Measurements from ENCODE around the gene FBXL13.

The FBXL13 gene

GRCh38 chr7:103119791-103120291 lies 45.2 kb upstream of the FBXL13 start:
- H2BK120ac ChIP-seq (ENCODE audit: insufficient read depth, low read length, poor library complexity): no peak overlapping the region
- H3K9ac ChIP-seq (ENCODE audit: low read length): no peak overlapping the region
- H3K79me1 ChIP-seq (ENCODE audit: low read length): no peaks in the 10 kb centered on the region
- no peak overlapping the region for H3K23ac ChIP-seq (ENCODE audit: low read length)
- H2AK5ac ChIP-seq (ENCODE audit: low read length): no peak overlapping the region
- no peak overlapping the region for H2BK12ac ChIP-seq (ENCODE audit: low read length)
- H3K9me3 ChIP-seq (ENCODE audit: insufficient read depth, low read depth, low read length): no peaks in the 10 kb centered on the region
- no peak overlapping the region for H4K91ac ChIP-seq (ENCODE audit: low read depth, low read length)
- no peak overlapping the region for H2BK5ac ChIP-seq (ENCODE audit: low read depth, low read length, poor library complexity)
- H3K36me3 ChIP-seq (ENCODE audit: control insufficient read depth in 1 of 2, insufficient read depth in 2 of 2, low read length in 2 of 2): peaks cover 0 to 3% of the 10 kb centered on the region in 2 experiments
- no peak for DNase-seq
- H4K12ac ChIP-seq (ENCODE audit: low read depth, low read length): no peak overlapping the region
- no CpG with 5 or more reads among the region's 11 CpGs for WGBS (ENCODE audit: extremely low coverage, insufficient coverage, insufficient read length)
- no peak overlapping the region for H4K8ac ChIP-seq (ENCODE audit: low read depth, low read length)
- no peaks in the 10 kb centered on the region for H3K27me3 ChIP-seq (ENCODE audit: insufficient read depth, low read length)
- H3K14ac ChIP-seq (ENCODE audit: low read length): no peak overlapping the region
- H3K27ac ChIP-seq (ENCODE audit: low read depth, low read length): no peak overlapping the region
- H2AFZ ChIP-seq (ENCODE audit: insufficient read depth, low read length, poor library complexity): no peak overlapping the region
- H3K4me3 ChIP-seq (ENCODE audit: low read depth, low read length): no peak overlapping the region
- H3K4me1 ChIP-seq (ENCODE audit: control insufficient read depth in 1 of 2, insufficient read depth in 2 of 2, low read length in 2 of 2): no peaks in the 10 kb centered on the region
- no peak overlapping the region for H3K4me2 ChIP-seq (ENCODE audit: low read length)
- no peaks in the 10 kb centered on the region for H3K79me2 ChIP-seq (ENCODE audit: control insufficient read depth, insufficient read depth, low read length, poor library complexity)
- no peak overlapping the region for H3K4ac ChIP-seq (ENCODE audit: low read depth, low read length)
- H3K18ac ChIP-seq (ENCODE audit: low read length): no peak overlapping the region

- Histone ChIP-seq H3K9me3 (ENCODE audit: insufficient read depth, low read depth, low read length) (no peaks in the 10 kb centered on the region), H2BK120ac (ENCODE audit: insufficient read depth, low read length, poor library complexity) (no peak overlapping the region), H3K9ac (ENCODE audit: low read length) (no peak overlapping the region), H3K18ac (ENCODE audit: low read length) (no peak overlapping the region), H4K91ac (ENCODE audit: low read depth, low read length) (no peak overlapping the region), H4K8ac (ENCODE audit: low read depth, low read length) (no peak overlapping the region), H2BK5ac (ENCODE audit: low read depth, low read length, poor library complexity) (no peak overlapping the region), H3K27ac (ENCODE audit: low read depth, low read length) (no peak overlapping the region), H3K4me3 (ENCODE audit: low read depth, low read length) (no peak overlapping the region), H4K12ac (ENCODE audit: low read depth, low read length) (no peak overlapping the region), H3K4me2 (ENCODE audit: low read length) (no peak overlapping the region), H2BK12ac (ENCODE audit: low read length) (no peak overlapping the region), H3K4me1 (ENCODE audit: control insufficient read depth in 1 of 2, insufficient read depth in 2 of 2, low read length in 2 of 2) (no peaks in the 10 kb centered on the region), H2AFZ (ENCODE audit: insufficient read depth, low read length, poor library complexity) (no peak overlapping the region), H3K23ac (ENCODE audit: low read length) (no peak overlapping the region), H3K36me3 (ENCODE audit: control insufficient read depth in 1 of 2, insufficient read depth in 2 of 2, low read length in 2 of 2) (peaks cover 0 to 3% of the 10 kb centered on the region in 2 experiments), H3K4ac (ENCODE audit: low read depth, low read length) (no peak overlapping the region), H3K79me1 (ENCODE audit: low read length) (no peaks in the 10 kb centered on the region), H2AK5ac (ENCODE audit: low read length) (no peak overlapping the region), H3K79me2 (ENCODE audit: control insufficient read depth, insufficient read depth, low read length, poor library complexity) (no peaks in the 10 kb centered on the region), H3K14ac (ENCODE audit: low read length) (no peak overlapping the region), H3K27me3 (ENCODE audit: insufficient read depth, low read length) (no peaks in the 10 kb centered on the region)
- WGBS (ENCODE audit: extremely low coverage, insufficient coverage, insufficient read length): no CpG with 5 or more reads among the region's 2 CpGs
- DNase-seq: no peak
Observed at GRCh38 chr7:103117465-103117864, 42.9 kb upstream of the FBXL13 start.

GRCh38 chr7:103116991-103117390 lies 42.4 kb upstream of the FBXL13 start:
- no peak overlapping the region for H2AK5ac ChIP-seq (ENCODE audit: low read length)
- no peaks in the 10 kb centered on the region for H3K79me2 ChIP-seq (ENCODE audit: control insufficient read depth, insufficient read depth, low read length, poor library complexity)
- H3K9me3 ChIP-seq (ENCODE audit: insufficient read depth, low read depth, low read length): no peaks in the 10 kb centered on the region
- H3K14ac ChIP-seq (ENCODE audit: low read length): no peak overlapping the region
- no peak overlapping the region for H3K4me3 ChIP-seq (ENCODE audit: low read depth, low read length)
- no peak overlapping the region for H4K8ac ChIP-seq (ENCODE audit: low read depth, low read length)
- DNase-seq: no peak
- no peak overlapping the region for H3K9ac ChIP-seq (ENCODE audit: low read length)
- H2AFZ ChIP-seq (ENCODE audit: insufficient read depth, low read length, poor library complexity): no peak overlapping the region
- no peak overlapping the region for H2BK5ac ChIP-seq (ENCODE audit: low read depth, low read length, poor library complexity)
- no peak overlapping the region for H4K91ac ChIP-seq (ENCODE audit: low read depth, low read length)
- no peak overlapping the region for H3K27ac ChIP-seq (ENCODE audit: low read depth, low read length)
- H3K4me2 ChIP-seq (ENCODE audit: low read length): no peak overlapping the region
- H3K23ac ChIP-seq (ENCODE audit: low read length): no peak overlapping the region
- no peaks in the 10 kb centered on the region for H3K4me1 ChIP-seq (ENCODE audit: control insufficient read depth in 1 of 2, insufficient read depth in 2 of 2, low read length in 2 of 2)
- peaks cover 0 to 3% of the 10 kb centered on the region in 2 experiments for H3K36me3 ChIP-seq (ENCODE audit: control insufficient read depth in 1 of 2, insufficient read depth in 2 of 2, low read length in 2 of 2)
- no peaks in the 10 kb centered on the region for H3K27me3 ChIP-seq (ENCODE audit: insufficient read depth, low read length)
- no peak overlapping the region for H4K12ac ChIP-seq (ENCODE audit: low read depth, low read length)
- no peak overlapping the region for H3K4ac ChIP-seq (ENCODE audit: low read depth, low read length)
- no peaks in the 10 kb centered on the region for H3K79me1 ChIP-seq (ENCODE audit: low read length)
- no peak overlapping the region for H3K18ac ChIP-seq (ENCODE audit: low read length)
- no peak overlapping the region for H2BK12ac ChIP-seq (ENCODE audit: low read length)
- H2BK120ac ChIP-seq (ENCODE audit: insufficient read depth, low read length, poor library complexity): no peak overlapping the region

GRCh38 chr7:103116511-103116910 lies 41.9 kb upstream of the FBXL13 start:
- H3K4me3 ChIP-seq (ENCODE audit: low read depth, low read length): no peak overlapping the region
- no peaks in the 10 kb centered on the region for H3K9me3 ChIP-seq (ENCODE audit: insufficient read depth, low read depth, low read length)
- H2BK12ac ChIP-seq (ENCODE audit: low read length): no peak overlapping the region
- H2AFZ ChIP-seq (ENCODE audit: insufficient read depth, low read length, poor library complexity): no peak overlapping the region
- H2BK5ac ChIP-seq (ENCODE audit: low read depth, low read length, poor library complexity): no peak overlapping the region
- no peak overlapping the region for H2AK5ac ChIP-seq (ENCODE audit: low read length)
- no peak for DNase-seq
- H3K4me2 ChIP-seq (ENCODE audit: low read length): no peak overlapping the region
- no peak overlapping the region for H2BK120ac ChIP-seq (ENCODE audit: insufficient read depth, low read length, poor library complexity)
- no peaks in the 10 kb centered on the region for H3K4me1 ChIP-seq (ENCODE audit: control insufficient read depth in 1 of 2, insufficient read depth in 2 of 2, low read length in 2 of 2)
- no peak overlapping the region for H3K27ac ChIP-seq (ENCODE audit: low read depth, low read length)
- H4K8ac ChIP-seq (ENCODE audit: low read depth, low read length): no peak overlapping the region
- no CpG with 5 or more reads among the region's 1 CpG for WGBS (ENCODE audit: extremely low coverage, insufficient coverage, insufficient read length)
- H3K23ac ChIP-seq (ENCODE audit: low read length): no peak overlapping the region
- H4K12ac ChIP-seq (ENCODE audit: low read depth, low read length): no peak overlapping the region
- H3K4ac ChIP-seq (ENCODE audit: low read depth, low read length): no peak overlapping the region
- H4K91ac ChIP-seq (ENCODE audit: low read depth, low read length): no peak overlapping the region
- H3K79me2 ChIP-seq (ENCODE audit: control insufficient read depth, insufficient read depth, low read length, poor library complexity): no peaks in the 10 kb centered on the region
- no peak overlapping the region for H3K18ac ChIP-seq (ENCODE audit: low read length)
- H3K36me3 ChIP-seq (ENCODE audit: control insufficient read depth in 1 of 2, insufficient read depth in 2 of 2, low read length in 2 of 2): peaks cover 0 to 3% of the 10 kb centered on the region in 2 experiments
- H3K14ac ChIP-seq (ENCODE audit: low read length): no peak overlapping the region
- no peak overlapping the region for H3K9ac ChIP-seq (ENCODE audit: low read length)
- H3K27me3 ChIP-seq (ENCODE audit: insufficient read depth, low read length): no peaks in the 10 kb centered on the region
- H3K79me1 ChIP-seq (ENCODE audit: low read length): no peaks in the 10 kb centered on the region
